Duodenal mucosa (tissue), 2 donors: ENCODE data around the gene ADAMTS17.

Experiments
- H3K27ac ChIP-seq: one replicate; pipeline ENCODE4 v1.7.0; 2013; ENCODE audit warnings: low read depth, low read length
- H3K27me3 ChIP-seq, 2 donors: one replicate each; pipeline ENCODE4 v1.7.0; 2013; ENCODE audit warnings: low read length in 2 of 2, control low read depth in 1 of 2; ENCODE audit not compliant: insufficient read depth in 2 of 2, control insufficient read depth in 1 of 2
- H3K36me3 ChIP-seq, 2 donors: one replicate each; pipeline ENCODE4 v1.7.0; 2013; ENCODE audit warnings: low read length in 2 of 2, control low read depth in 1 of 2; ENCODE audit not compliant: insufficient read depth in 2 of 2, control insufficient read depth in 1 of 2
- H3K4me1 ChIP-seq, 2 donors: one replicate each; pipeline ENCODE4 v1.7.0; 2013; ENCODE audit warnings: low read length in 2 of 2, control low read depth in 1 of 2; ENCODE audit not compliant: insufficient read depth in 2 of 2, control insufficient read depth in 1 of 2
- H3K4me3 ChIP-seq, 2 donors: one replicate each; pipeline ENCODE4 v1.7.0; 2013; ENCODE audit warnings: low read length in 2 of 2, low read depth in 1 of 2
- H3K9ac ChIP-seq, 2 donors: one replicate each; pipeline ENCODE4 v1.7.0; 2013; ENCODE audit warnings: low read length in 2 of 2, low read depth in 1 of 2
- H3K9me3 ChIP-seq, 2 donors: one replicate each; pipeline ENCODE4 v1.7.0; 2013; ENCODE audit warnings: low read length in 2 of 2, control low read depth in 1 of 2; ENCODE audit not compliant: control insufficient read depth in 1 of 2

The ADAMTS17 gene

GRCh38 chr15:100279849-100280248 is 61.9 kb downstream of the ADAMTS17 start:
- Histone ChIP-seq H3K9me3 (no peaks in the 10 kb centered on the region), H3K4me1 (peaks cover 0 to 7% of the 10 kb centered on the region in 2 donors), H3K9ac (no peak overlapping the region), H3K27me3 (no peaks in the 10 kb centered on the region), H3K27ac (no peak overlapping the region), H3K36me3 (no peaks in the 10 kb centered on the region), H3K4me3 (no peak overlapping the region)

- no peaks in the 10 kb centered on the region for H3K9me3 ChIP-seq
- peaks cover 0 to 4% of the 10 kb centered on the region in 2 donors for H3K4me1 ChIP-seq
- H3K4me3 ChIP-seq, result no peak overlapping the region
- H3K9ac ChIP-seq, result no peak overlapping the region
- H3K36me3 ChIP-seq, result no peaks in the 10 kb centered on the region
- H3K27me3 ChIP-seq, result no peaks in the 10 kb centered on the region
- no peak overlapping the region for H3K27ac ChIP-seq
These were observed 62.3 kb downstream of the ADAMTS17 start for GRCh38 chr15:100279446-100279845.

GRCh38 chr15:100278596-100279380 is 63.0 kb downstream of the ADAMTS17 start:
- no peaks in the 10 kb centered on the region for H3K36me3 ChIP-seq
- no peak overlapping the region for H3K27ac ChIP-seq
- H3K9me3 ChIP-seq, result peaks cover 0 to 2% of the 10 kb centered on the region in 2 donors
- no peak overlapping the region for H3K4me3 ChIP-seq
- no peaks in the 10 kb centered on the region for H3K27me3 ChIP-seq
- peaks cover 0 to 4% of the 10 kb centered on the region in 2 donors for H3K4me1 ChIP-seq
- no peak overlapping the region for H3K9ac ChIP-seq

DNA sequence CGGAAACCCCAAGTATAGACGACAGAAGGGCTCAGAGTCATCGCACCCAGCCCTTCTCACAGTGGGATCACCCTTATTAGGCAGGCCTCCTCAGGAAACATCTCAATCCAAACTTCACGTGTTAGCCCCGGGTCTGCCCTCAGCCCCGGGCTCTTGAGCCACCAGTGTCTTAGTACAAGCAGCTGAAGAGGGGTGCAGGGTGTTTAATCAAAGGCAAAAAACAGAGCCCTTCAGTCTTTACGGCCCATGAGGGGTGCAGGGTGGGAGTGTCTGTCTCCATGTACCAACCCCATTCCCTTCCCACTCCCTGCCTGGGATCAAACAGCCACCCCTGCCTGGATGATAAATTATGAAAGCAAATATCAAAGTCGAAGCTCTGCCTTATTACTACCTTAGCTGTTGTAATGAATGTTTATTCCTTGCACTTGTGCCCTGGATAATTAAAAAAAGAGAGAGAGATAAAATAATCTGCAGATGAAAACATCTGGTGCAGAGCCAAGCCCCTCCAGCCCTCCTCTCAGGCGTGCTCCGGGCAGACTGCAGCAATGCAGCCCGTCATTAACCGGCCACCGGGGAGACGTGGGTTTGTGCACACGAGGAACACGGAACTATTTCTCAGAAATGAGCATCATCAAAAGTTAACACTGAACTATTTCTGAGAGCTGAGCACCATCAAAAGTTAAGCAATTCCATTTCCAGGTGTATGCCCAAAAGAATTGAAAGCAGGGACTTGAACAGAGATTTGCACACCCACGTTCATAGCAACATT is 64.5 kb downstream of the ADAMTS17 start:
- Histone ChIP-seq H3K36me3 (no peaks in the 10 kb centered on the region), H3K4me3 (no peak overlapping the region), H3K9me3 (peaks cover 4 to 15% of the 10 kb centered on the region in 2 donors), H3K9ac (no peak overlapping the region), H3K4me1 (peaks cover 0 to 4% of the 10 kb centered on the region in 2 donors), H3K27ac (no peak overlapping the region), H3K27me3 (no peaks in the 10 kb centered on the region)

DNA sequence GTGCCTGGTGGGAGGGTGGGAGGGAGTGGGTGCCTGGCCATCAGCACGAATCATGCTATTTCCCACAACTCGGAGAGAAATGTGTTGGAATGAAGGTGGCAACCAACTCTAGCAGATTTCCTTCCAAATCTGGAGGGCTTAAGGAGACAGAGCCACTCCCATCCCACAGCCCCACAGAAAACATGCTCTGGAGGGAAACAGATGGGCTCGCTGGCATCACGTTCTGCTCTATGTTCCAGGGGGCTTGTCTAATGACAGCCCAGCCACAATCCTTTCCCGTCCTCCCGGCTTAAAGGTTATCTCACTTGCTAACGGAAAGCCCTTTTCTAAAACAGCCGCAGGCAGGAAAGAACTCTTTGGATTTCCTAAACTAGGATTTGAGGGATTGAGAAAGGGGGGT is 65.3 kb downstream of the ADAMTS17 start:
- H3K9ac ChIP-seq, result no peak overlapping the region
- H3K4me1 ChIP-seq, result peaks cover 0 to 4% of the 10 kb centered on the region in 2 donors
- no peak overlapping the region for H3K4me3 ChIP-seq
- no peaks in the 10 kb centered on the region for H3K27me3 ChIP-seq
- H3K9me3 ChIP-seq, result peaks cover 4 to 18% of the 10 kb centered on the region in 2 donors
- no peaks in the 10 kb centered on the region for H3K36me3 ChIP-seq
- H3K27ac ChIP-seq, result no peak overlapping the region

- H3K9ac ChIP-seq, result no peak overlapping the region
- H3K27me3 ChIP-seq, result no peaks in the 10 kb centered on the region
- no peaks in the 10 kb centered on the region for H3K36me3 ChIP-seq
- no peak overlapping the region for H3K27ac ChIP-seq
- H3K4me1 ChIP-seq, result peaks cover 0 to 4% of the 10 kb centered on the region in 2 donors
- H3K4me3 ChIP-seq, result no peak overlapping the region
- H3K9me3 ChIP-seq, result peaks cover 4 to 18% of the 10 kb centered on the region in 2 donors
These were observed 66.1 kb downstream of the ADAMTS17 start for GRCh38 chr15:100275641-100276040.

GRCh38 chr15:100269831-100270230 is 71.9 kb downstream of the ADAMTS17 start:
- H3K9ac ChIP-seq, result no peak overlapping the region

GRCh38 chr15:100266166-100266565 is 75.6 kb downstream of the ADAMTS17 start:
- Histone ChIP-seq H3K4me3 (no peak overlapping the region), H3K9me3 (no peaks in the 10 kb centered on the region), H3K9ac (no peak overlapping the region), H3K36me3 (no peaks in the 10 kb centered on the region), H3K27ac (no peak overlapping the region), H3K27me3 (no peaks in the 10 kb centered on the region), H3K4me1 (no peaks in the 10 kb centered on the region)

More at GRCh38 chr15:100269831-100270230, 71.9 kb downstream of the ADAMTS17 start:
- H3K4me1 ChIP-seq, result no peaks in the 10 kb centered on the region
- no peak overlapping the region for H3K4me3 ChIP-seq
- no peak overlapping the region for H3K27ac ChIP-seq
- no peaks in the 10 kb centered on the region for H3K36me3 ChIP-seq
- H3K27me3 ChIP-seq, result no peaks in the 10 kb centered on the region
- H3K9me3 ChIP-seq, result peaks cover 4 to 18% of the 10 kb centered on the region in 2 donors

DNA sequence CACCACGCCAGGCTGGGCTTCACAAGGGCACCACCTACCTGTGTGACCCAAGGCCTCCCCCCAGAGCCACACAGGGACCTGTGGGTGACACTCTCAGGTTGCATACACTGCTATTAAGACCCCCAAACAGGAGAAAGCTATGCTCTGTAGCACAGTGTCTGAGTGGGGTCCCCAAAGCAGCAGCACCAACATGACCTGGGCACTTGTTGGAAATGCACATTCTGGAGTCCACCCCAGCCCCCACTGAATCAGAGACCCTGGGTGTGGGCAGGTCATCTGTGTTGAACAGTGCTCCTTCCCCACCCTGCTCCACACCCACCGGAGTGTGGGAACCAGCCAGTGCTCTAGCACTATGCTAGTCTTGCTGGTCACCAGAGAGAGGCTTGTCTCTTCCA is 76.1 kb downstream of the ADAMTS17 start:
- H3K4me1 ChIP-seq, result no peaks in the 10 kb centered on the region
- H3K36me3 ChIP-seq, result no peaks in the 10 kb centered on the region
- no peak overlapping the region for H3K9ac ChIP-seq
- no peak overlapping the region for H3K4me3 ChIP-seq
- H3K27ac ChIP-seq, result no peak overlapping the region
- no peaks in the 10 kb centered on the region for H3K27me3 ChIP-seq
- no peaks in the 10 kb centered on the region for H3K9me3 ChIP-seq

DNA sequence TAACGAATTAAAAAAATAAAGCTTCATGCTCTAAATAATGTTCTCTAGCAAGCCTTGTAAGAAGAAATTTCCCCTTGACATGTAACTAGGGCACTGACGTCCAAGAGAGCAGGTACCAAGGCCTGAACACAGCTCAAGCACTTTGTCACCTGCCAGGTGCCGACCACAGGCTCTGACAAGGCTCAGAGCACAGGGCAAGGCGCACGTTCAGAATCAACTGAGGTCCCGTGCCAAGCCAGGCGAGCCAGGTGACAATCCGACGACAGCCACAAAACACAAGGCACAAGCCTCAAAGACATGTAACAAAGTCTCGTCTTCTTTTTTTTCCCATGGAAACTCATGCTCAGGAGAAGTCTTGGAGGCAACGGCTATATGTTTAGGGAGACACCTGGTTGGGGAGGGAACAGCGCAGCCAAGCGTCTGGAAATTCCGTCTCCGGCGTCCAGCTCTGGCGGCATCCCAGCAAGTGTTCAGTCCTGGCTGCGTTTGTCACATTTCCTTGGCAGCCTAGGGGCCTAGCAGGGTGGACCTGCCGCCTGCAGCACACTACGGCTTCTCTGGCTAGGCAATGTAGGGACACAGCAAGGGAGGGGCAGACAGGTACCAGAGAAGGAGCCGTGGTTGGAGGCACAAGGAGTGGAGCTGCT is 76.7 kb downstream of the ADAMTS17 start:
- Histone ChIP-seq H3K9ac (no peak overlapping the region), H3K4me1 (no peaks in the 10 kb centered on the region), H3K4me3 (no peak overlapping the region), H3K27me3 (no peaks in the 10 kb centered on the region), H3K9me3 (no peaks in the 10 kb centered on the region), H3K27ac (no peak overlapping the region), H3K36me3 (no peaks in the 10 kb centered on the region)
